Measurements from ENCODE around the gene TNC.

DNA sequence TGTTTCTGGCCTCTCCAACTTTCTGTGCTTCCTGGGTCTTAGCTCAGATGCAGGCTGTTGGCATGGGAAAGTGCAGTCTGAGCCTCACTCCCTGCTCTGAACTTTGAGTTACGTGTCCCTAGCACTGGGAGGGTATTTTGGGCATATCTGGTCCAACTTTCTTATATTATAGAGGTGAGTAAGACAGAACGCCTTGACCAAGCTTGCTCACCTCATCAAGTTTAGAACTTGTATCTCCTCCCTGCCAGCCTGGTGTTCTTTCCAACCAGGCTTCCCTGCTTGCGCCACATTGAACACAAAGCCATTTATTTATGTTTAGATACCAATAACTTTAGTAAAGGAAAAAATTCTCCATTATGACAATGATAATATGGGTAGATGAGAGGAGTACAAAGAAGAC lies 33.2 kb downstream of the TNC start:
- TF ChIP-seq POLR2A (IDR thresholded peaks at IDR 0.05; ENCODE audit: low read length) (no peak), GATA1 (IDR thresholded peaks at IDR 0.05; ENCODE audit: low read depth, low read length) (no peak)

All from erythroblast (primary cell).